ENCODE results near the gene RGS10. TPM values are rescaled to one million over a fixed set of nuclear protein-coding genes. Genes with fewer than 3 reads are reported as not detected.
A peak's percentile ranks its signal among the peaks of the same experiment; 100 is the strongest.

Gene RGS10
- total RNA-seq, 4 donors from 2014 or later, result 3.9 to 63.5 (median 13.2) TPM

DNA sequence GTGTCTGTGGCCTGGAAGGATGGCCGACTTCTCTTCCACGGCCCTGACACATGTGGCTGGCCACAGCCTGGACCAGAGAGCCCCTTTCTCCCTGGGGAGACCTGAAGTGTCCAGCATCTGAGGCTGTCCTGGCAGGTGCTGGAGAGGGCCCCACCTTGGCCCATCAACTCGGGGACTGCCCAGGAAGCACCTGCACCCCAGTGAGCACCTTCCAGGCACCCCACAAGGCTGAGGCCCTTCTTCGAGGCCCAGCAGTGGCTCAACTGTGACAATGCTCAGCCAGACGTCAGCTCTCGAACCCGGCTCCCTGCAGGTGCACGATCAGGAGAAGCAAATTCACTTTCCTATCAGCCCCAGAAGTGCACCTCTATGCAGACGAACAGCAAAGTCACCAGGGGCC lies 24.3 kb downstream of the RGS10 start:
- peaks cover 0 to 21% (median 0%) of the 10 kb centered on the region in 3 donors for H3K36me3 ChIP-seq
- H3K27me3 ChIP-seq, result no peaks in the 10 kb centered on the region
- peaks cover 0 to 28% (median 16%) of the 10 kb centered on the region in 4 donors for H3K4me1 ChIP-seq
- H3K9me3 ChIP-seq, result no peaks in the 10 kb centered on the region
- TF ChIP-seq, protein P1, sequence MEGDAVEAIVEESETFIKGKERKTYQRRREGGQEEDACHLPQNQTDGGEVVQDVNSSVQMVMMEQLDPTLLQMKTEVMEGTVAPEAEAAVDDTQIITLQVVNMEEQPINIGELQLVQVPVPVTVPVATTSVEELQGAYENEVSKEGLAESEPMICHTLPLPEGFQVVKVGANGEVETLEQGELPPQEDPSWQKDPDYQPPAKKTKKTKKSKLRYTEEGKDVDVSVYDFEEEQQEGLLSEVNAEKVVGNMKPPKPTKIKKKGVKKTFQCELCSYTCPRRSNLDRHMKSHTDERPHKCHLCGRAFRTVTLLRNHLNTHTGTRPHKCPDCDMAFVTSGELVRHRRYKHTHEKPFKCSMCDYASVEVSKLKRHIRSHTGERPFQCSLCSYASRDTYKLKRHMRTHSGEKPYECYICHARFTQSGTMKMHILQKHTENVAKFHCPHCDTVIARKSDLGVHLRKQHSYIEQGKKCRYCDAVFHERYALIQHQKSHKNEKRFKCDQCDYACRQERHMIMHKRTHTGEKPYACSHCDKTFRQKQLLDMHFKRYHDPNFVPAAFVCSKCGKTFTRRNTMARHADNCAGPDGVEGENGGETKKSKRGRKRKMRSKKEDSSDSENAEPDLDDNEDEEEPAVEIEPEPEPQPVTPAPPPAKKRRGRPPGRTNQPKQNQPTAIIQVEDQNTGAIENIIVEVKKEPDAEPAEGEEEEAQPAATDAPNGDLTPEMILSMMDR (IDR thresholded peaks at IDR 0.05), result no peak
- TF ChIP-seq POLR2A (IDR thresholded peaks at IDR 0.05), result no peak
- no peak overlapping the region for H3K4me3 ChIP-seq
- DNase-seq, result peak in 1 of 3 donors; percentile 41
- H3K27ac ChIP-seq, result peak overlapping the region; percentile 70 to 87 (median 76)

DNA sequence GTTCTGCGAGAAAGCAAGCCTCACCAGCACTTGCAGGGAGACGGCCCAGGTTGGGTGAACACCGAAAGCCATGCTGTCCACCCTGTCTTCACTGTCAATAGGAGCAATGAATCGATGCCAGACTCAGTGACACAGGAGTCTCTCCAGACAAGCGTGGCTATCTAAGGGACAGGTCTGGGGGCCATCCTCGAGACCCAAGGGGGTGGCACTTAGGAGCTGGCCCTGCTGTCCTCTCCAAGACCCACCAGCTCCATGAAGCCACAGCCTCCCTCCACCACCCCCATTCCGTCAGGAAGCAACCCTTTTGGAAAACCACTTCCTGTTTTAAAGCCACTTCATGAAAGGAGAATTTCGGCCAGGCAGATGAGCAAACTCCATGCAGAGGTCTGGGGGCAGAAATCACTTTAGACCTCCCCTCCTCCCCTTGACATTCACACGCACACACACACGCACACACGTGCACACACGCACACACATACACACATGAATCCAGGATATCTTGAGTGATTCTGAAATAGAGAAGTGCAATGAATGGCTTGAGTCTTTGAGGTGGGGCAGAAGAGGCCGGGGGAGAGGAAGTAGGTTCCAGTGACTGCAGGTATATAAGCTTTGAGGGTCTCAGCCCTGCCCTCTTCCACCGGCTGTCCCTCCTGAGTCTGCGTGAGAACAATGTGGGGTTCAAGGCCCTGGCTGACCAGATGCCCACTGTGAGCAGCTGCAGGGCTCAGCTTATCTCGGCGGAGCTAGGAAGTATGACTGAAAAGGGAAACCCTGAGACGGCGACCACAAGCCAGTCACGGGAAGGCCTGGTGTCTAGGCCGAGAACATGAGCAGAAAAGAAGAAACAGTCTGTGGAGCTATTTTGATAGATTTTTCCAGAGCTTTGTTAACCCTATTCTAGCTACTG lies 25.0 kb downstream of the RGS10 start:
- Histone ChIP-seq H3K27me3 (no peaks in the 10 kb centered on the region), H3K4me1 (peaks cover 0 to 28% (median 16%) of the 10 kb centered on the region in 4 donors), H3K36me3 (peaks cover 0 to 23% (median 0%) of the 10 kb centered on the region in 3 donors), H3K27ac (peak overlapping the region; percentile 70 to 87 (median 76)), H3K4me3 (peak overlapping the region in 1 of 4 donors; percentile 30), H3K9me3 (no peaks in the 10 kb centered on the region)
- TF ChIP-seq, protein P1 (IDR thresholded peaks at IDR 0.05), result no peak
- DNase-seq, result peak in 2 of 3 donors; percentile 81 to 85

DNA sequence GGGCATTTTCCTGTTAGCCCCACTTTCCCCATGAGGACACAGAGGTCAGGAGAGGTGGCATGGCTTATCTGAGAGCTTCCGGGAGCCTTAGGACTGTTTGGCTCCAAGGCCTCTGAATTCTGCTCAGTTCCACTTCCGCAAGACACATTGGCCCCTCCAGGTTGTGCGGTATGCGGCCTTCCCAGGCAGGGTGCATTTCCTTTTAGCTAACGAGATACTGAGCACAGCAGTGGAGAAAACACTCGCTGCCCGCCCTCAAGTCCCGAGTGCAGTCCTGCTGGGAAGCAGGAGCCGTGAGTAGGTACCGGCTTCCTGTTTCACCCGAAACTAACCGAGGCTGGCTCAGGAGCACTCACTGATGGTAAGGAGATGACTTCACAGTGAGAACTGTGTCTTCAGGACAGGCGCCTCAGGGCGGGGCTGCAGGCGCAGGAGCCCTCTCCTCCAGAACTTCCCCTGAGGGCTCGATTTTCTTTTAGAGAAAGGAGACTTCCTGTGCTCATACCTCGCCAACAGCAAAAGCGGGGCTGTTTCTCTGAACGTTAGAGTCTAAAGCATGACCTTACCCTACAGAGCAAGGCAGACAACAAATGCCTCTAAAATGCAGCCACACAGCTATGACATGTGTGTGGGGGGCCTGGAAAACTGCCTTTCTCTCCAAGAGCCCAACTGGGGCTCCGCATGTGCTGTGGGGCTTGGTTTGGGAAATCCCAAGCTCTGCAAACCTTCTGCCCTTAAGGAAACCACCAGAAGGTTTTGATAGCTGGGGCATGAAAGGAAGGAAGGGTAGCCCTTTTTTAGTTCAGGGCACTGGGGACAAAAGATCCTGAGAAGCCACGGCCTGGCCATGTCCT lies 25.9 kb downstream of the RGS10 start:
- TF ChIP-seq, protein P1 (IDR thresholded peaks at IDR 0.05), result no peak
- TF ChIP-seq POLR2A (IDR thresholded peaks at IDR 0.05), result no peak
- DNase-seq, result peak in 2 of 3 donors; percentile 69 to 78
- Histone ChIP-seq H3K4me1 (peaks cover 0 to 28% (median 16%) of the 10 kb centered on the region in 4 donors), H3K27me3 (no peaks in the 10 kb centered on the region), H3K36me3 (peaks cover 0 to 31% (median 0%) of the 10 kb centered on the region in 3 donors), H3K9me3 (no peaks in the 10 kb centered on the region), H3K27ac (peak overlapping the region; percentile 70 to 87 (median 76)), H3K4me3 (peak overlapping the region in 2 of 4 donors; percentile 7 to 30)

DNA sequence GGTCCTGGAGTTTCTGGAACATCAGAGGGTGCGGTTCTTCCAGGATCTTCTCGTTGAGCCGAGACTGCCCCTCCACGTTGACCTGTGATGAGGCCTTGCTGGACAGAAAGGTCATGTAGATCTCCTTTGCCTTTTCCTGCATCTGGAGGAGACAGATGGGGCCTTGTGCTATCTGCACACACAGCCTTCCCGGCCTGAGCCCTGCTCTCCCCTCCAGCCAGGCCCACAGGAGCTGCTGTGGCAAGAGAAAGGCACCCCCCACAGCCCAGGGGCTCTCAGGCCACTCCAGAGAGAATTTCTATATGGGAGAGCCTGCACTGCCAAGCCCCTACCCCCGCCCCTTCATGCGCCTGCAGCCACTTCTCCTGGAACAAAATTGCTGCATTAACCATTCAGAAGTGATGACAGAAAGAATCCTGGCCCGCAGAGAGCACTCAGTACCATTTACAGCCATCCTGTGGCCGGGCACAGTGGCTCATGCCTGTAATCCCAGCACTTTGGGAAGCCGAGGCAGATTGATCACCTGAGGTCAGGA lies 26.9 kb downstream of the RGS10 start:
- peak in 1 of 3 donors; percentile 13 for DNase-seq
- Histone ChIP-seq H3K36me3 (peaks cover 0 to 36% (median 0%) of the 10 kb centered on the region in 3 donors), H3K27ac (peak overlapping the region in 3 of 4 donors; percentile 70 to 87 (median 78)), H3K27me3 (no peaks in the 10 kb centered on the region), H3K4me3 (no peak overlapping the region), H3K4me1 (peaks cover 0 to 28% (median 16%) of the 10 kb centered on the region in 4 donors), H3K9me3 (no peaks in the 10 kb centered on the region)
- TF ChIP-seq POLR2A (IDR thresholded peaks at IDR 0.05), result no peak
- TF ChIP-seq, protein P1 (IDR thresholded peaks at IDR 0.05), result no peak

DNA sequence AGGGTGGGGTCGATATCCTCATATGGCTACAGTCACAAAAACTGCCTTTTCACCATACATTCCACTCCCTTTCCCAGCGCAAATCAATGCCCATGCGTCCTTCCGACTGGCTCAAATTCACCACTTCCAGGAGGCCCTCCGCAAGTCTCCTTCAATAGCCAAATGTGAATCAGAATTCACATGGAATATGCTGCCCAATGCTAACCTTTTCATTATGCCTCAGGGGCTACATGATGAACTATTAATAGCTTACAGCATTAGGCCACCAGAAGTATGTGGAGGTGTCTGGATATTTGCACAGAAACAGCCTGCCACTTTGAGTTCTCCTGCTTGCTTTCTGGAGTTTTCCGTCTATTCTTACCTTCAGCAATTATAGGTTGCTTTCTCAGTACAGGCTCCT lies 27.7 kb downstream of the RGS10 start:
- Histone ChIP-seq H3K27me3 (no peaks in the 10 kb centered on the region), H3K27ac (no peak overlapping the region), H3K9me3 (no peaks in the 10 kb centered on the region), H3K4me1 (peaks cover 0 to 28% (median 18%) of the 10 kb centered on the region in 4 donors), H3K36me3 (peaks cover 0 to 37% (median 0%) of the 10 kb centered on the region in 3 donors), H3K4me3 (no peak overlapping the region)
- no peak for DNase-seq
- TF ChIP-seq, protein P1 (IDR thresholded peaks at IDR 0.05), result no peak
- TF ChIP-seq POLR2A (IDR thresholded peaks at IDR 0.05), result no peak
